NCI-H1092 (cell line): Measurements from ENCODE around the gene TOMM22.

ENCODE experiments used
- DNase-seq: peaks from one replicate; lab custom pipeline; 2025; lab: John Stamatoyannopoulos, UW

Gene TOMM22

GRCh38 chr22:38696606-38697424 is 15.1 kb downstream of the TOMM22 start:
- DNase-seq: no peak

- DNase-seq: no peak
These were observed 15.8 kb downstream of the TOMM22 start for GRCh38 chr22:38697425-38698089.

- DNase-seq: no peak
These were observed 16.8 kb downstream of the TOMM22 start for GRCh38 chr22:38698407-38699094.

- DNase-seq: no peak
These were observed 17.4 kb downstream of the TOMM22 start for GRCh38 chr22:38699143-38699542.

- DNase-seq: no peak
These were observed 18.0 kb downstream of the TOMM22 start for GRCh38 chr22:38699784-38700183.

GRCh38 chr22:38700270-38700788 is 18.6 kb downstream of the TOMM22 start:
- DNase-seq: peak; percentile 12

- peak; percentile 87 for DNase-seq
These were observed 19.3 kb downstream of the TOMM22 start, which contains the start of gene JOSD1 for GRCh38 chr22:38700789-38701628. Gene JOSD1 (minus strand): TSS chr22:38700943. CDS start chr22:38699987, 956 bp downstream.

- no peak for DNase-seq
These were observed 23.0 kb downstream of the TOMM22 start for GRCh38 chr22:38704654-38705234.

GRCh38 chr22:38705235-38706100 is 23.7 kb downstream of the TOMM22 start, which contains the start of gene GTPBP1:
Gene GTPBP1 (plus strand): TSS chr22:38705944. CDS start chr22:38705956, 12 bp downstream.
- peak; percentile 100 for DNase-seq

GRCh38 chr22:38706101-38706900 is 24.5 kb downstream of the TOMM22 start:
- no peak for DNase-seq

GRCh38 chr22:38706901-38707195 is 25.1 kb downstream of the TOMM22 start:
- DNase-seq: no peak

- DNase-seq: no peak
These were observed 25.6 kb downstream of the TOMM22 start for GRCh38 chr22:38707346-38707745.

- DNase-seq: no peak
These were observed 26.2 kb downstream of the TOMM22 start for GRCh38 chr22:38707984-38708383.

- no peak for DNase-seq
These were observed 27.5 kb downstream of the TOMM22 start for GRCh38 chr22:38709306-38709705.

GRCh38 chr22:38710351-38710750 is 28.6 kb downstream of the TOMM22 start:
- DNase-seq: no peak

GRCh38 chr22:38710866-38711265 is 29.1 kb downstream of the TOMM22 start:
- no peak for DNase-seq

- DNase-seq: no peak
These were observed 30.9 kb downstream of the TOMM22 start for GRCh38 chr22:38712486-38713207.

- no peak for DNase-seq
These were observed 32.2 kb downstream of the TOMM22 start for GRCh38 chr22:38713921-38714320.
